Neural cell (in vitro differentiated cells): Measurements from ENCODE around the gene CAMKMT. TPM values are rescaled to one million over a fixed set of nuclear protein-coding genes. Genes with fewer than 3 reads are reported as not detected.

ENCODE experiments used
- H2AFZ ChIP-seq: fragments of 200-600, 300-800 bp; sonication (generic), shearing (Covaris generic); 2 replicates; pipeline ENCODE4 v1.6.0; 2014; ENCODE audit warnings: low read depth, mild to moderate bottlenecking, antibody characterized with exemption, low read length, moderate library complexity
- H3F3A ChIP-seq: fragments of 200-600 bp; shearing (Covaris generic); 2 replicates; pipeline ENCODE4 v1.6.1; 2016; ENCODE audit warnings: mild to moderate bottlenecking, moderate library complexity, mixed read lengths, antibody characterized with exemption, low read length; ENCODE audit not compliant: insufficient read depth, poor library complexity, severe bottlenecking
- H3K27ac ChIP-seq: fragments of 200-600, 300-800 bp; sonication (generic), shearing (Covaris generic); 2 replicates; pipeline ENCODE4 v1.5.1; 2014; ENCODE audit warnings: mild to moderate bottlenecking, low read length, moderate library complexity
- H3K27me3 ChIP-seq: fragments of 300-800, 200-600 bp; sonication (generic), shearing (Covaris generic); 2 replicates; pipeline ENCODE4 v1.6.0; 2014; ENCODE audit warnings: mild to moderate bottlenecking, low read depth, low read length, moderate library complexity; ENCODE audit not compliant: insufficient read depth
- H3K36me3 ChIP-seq: fragments of 300-800, 200-600 bp; sonication (generic), shearing (Covaris generic); 2 replicates; pipeline ENCODE4 v1.5.1; 2014; ENCODE audit warnings: mild to moderate bottlenecking, antibody characterized with exemption, low read length, moderate library complexity; ENCODE audit not compliant: insufficient read depth
- H3K4me2 ChIP-seq: fragments of 300-800, 200-600 bp; sonication (generic), shearing (Covaris generic); 2 replicates; pipeline ENCODE4 v1.6.0; 2014; ENCODE audit warnings: mild to moderate bottlenecking, low read length
- H3K4me3 ChIP-seq: fragments of 300-800, 200-600 bp; sonication (generic), shearing (Covaris generic); 2 replicates; pipeline ENCODE4 v1.5.1; 2014; ENCODE audit warnings: mild to moderate bottlenecking, low read length, moderate library complexity
- H3K79me2 ChIP-seq: fragments of 200-600 bp; shearing (Covaris generic); replicated peaks from 2 replicates; pipeline ENCODE4 v1.6.0; 2014; ENCODE audit warnings: mild to moderate bottlenecking, low read length, moderate library complexity; ENCODE audit not compliant: insufficient read depth
- H3K9ac ChIP-seq: fragments of 300-800, 200-600 bp; sonication (generic), shearing (Covaris generic); 2 replicates; pipeline ENCODE4 v1.6.1; 2016; ENCODE audit warnings: mild to moderate bottlenecking, low read length, mixed read lengths
- H3K9me2 ChIP-seq: fragments of 200-600 bp; shearing (Covaris generic); 2 replicates; pipeline ENCODE4 v1.6.1; 2016; ENCODE audit warnings: mild to moderate bottlenecking, low read length, mixed read lengths; ENCODE audit not compliant: insufficient read depth
- H3K9me3 ChIP-seq: fragments of 200-600, 300-800 bp; sonication (generic), shearing (Covaris generic); 2 replicates; pipeline ENCODE4 v1.6.1; 2016; ENCODE audit warnings: mild to moderate bottlenecking, mixed run types, low read length, moderate library complexity, mixed read lengths
- H4K20me1 ChIP-seq: fragments of 200-600 bp; shearing (Covaris generic); 2 replicates; pipeline ENCODE4 v1.6.1; 2016; ENCODE audit warnings: mild to moderate bottlenecking, mixed run types; ENCODE audit not compliant: insufficient read depth
- CTCF ChIP-seq: fragments of 450-650 bp; IDR thresholded peaks from 2 replicates; pipeline ENCODE4 v1.5.1; 2014; ENCODE audit warnings: antibody characterized with exemption, mild to moderate bottlenecking, moderate library complexity; ENCODE audit not compliant: poor library complexity, severe bottlenecking
- EP300 ChIP-seq: fragments of 450-650 bp; conservative IDR thresholded peaks from 2 replicates; pipeline ENCODE4 v1.6.1; 2014; ENCODE audit warnings: antibody characterized with exemption, mild to moderate bottlenecking, moderate library complexity; ENCODE audit not compliant: poor library complexity, severe bottlenecking
- EZH2 ChIP-seq: fragments of 200-600, 300-800 bp; shearing (Covaris generic), sonication (generic); IDR thresholded peaks from 2 replicates; pipeline ENCODE4 v1.6.1; 2014; ENCODE audit warnings: antibody characterized with exemption, low read length, borderline replicate concordance, mild to moderate bottlenecking; ENCODE audit not compliant: insufficient read depth, poor library complexity, severe bottlenecking
- MXI1 ChIP-seq: fragments of 450-650 bp; conservative IDR thresholded peaks from 2 replicates; pipeline ENCODE4 v1.6.1; 2014; ENCODE audit warnings: antibody characterized with exemption, mild to moderate bottlenecking; ENCODE audit not compliant: poor library complexity, severe bottlenecking
- POLR2AphosphoS5 ChIP-seq: IDR thresholded peaks from 2 replicates; pipeline ENCODE4 v1.6.1; 2012
- RAD21 ChIP-seq: fragments of 450-650 bp; conservative IDR thresholded peaks from 2 replicates; pipeline ENCODE4 v1.6.1; 2014; ENCODE audit warnings: antibody characterized with exemption, mild to moderate bottlenecking, moderate library complexity
- REST ChIP-seq: IDR thresholded peaks from 2 replicates; pipeline ENCODE4 v1.6.1; 2012; ENCODE audit warnings: borderline replicate concordance
- SMC3 ChIP-seq: fragments of 450-650 bp; conservative IDR thresholded peaks from 2 replicates; pipeline ENCODE4 v1.6.1; 2014; ENCODE audit warnings: antibody characterized with exemption, mild to moderate bottlenecking, moderate library complexity; ENCODE audit not compliant: poor library complexity
- TAF1 ChIP-seq: IDR thresholded peaks from 2 replicates; pipeline ENCODE4 v1.6.1; 2012; ENCODE audit warnings: low read depth
- polyA plus RNA-seq: library from polyadenylated mRNA; depleted of rRNA; stranded (reverse); fragments of >200 nt; gene quantifications from 2 replicates; pipeline ENCODE4 v1.2.3, GENCODE V29; 2014

CAMKMT gene
- polyA plus RNA-seq, 1 donor from 2014 or later: 5.1 TPM

GRCh38 chr2:44547718-44548117 is 186.0 kb downstream of the CAMKMT start:
- no peak overlapping the region for H3K4me2 ChIP-seq
- no peaks in the 10 kb centered on the region for H3K79me2 ChIP-seq
- no peak overlapping the region for H3K4me3 ChIP-seq
- no peaks in the 10 kb centered on the region for H4K20me1 ChIP-seq
- no peaks in the 10 kb centered on the region for H3K36me3 ChIP-seq
- H2AFZ ChIP-seq: no peak overlapping the region
- no peak overlapping the region for H3K9ac ChIP-seq
- H3K9me3 ChIP-seq: no peaks in the 10 kb centered on the region
- H3K27me3 ChIP-seq: no peaks in the 10 kb centered on the region
- H3F3A ChIP-seq: peaks cover 6% of the 10 kb centered on the region
- H3K27ac ChIP-seq: no peak overlapping the region
- no peak for TF ChIP-seq RAD21
- TF ChIP-seq EZH2: no peak
- TF ChIP-seq TAF1: no peak
- TF ChIP-seq EP300: no peak
- TF ChIP-seq CTCF: no peak
- TF ChIP-seq SMC3: no peak
- TF ChIP-seq MXI1: no peak
- no peak for TF ChIP-seq POLR2AphosphoS5
- no peak for TF ChIP-seq REST
- H3K9me2 ChIP-seq: no peaks in the 10 kb centered on the region

- Histone ChIP-seq H3K9me2 (no peaks in the 10 kb centered on the region), H3K4me2 (no peak overlapping the region), H2AFZ (no peak overlapping the region), H3K9me3 (no peaks in the 10 kb centered on the region), H3F3A (peaks cover 6% of the 10 kb centered on the region), H3K9ac (no peak overlapping the region), H4K20me1 (no peaks in the 10 kb centered on the region), H3K79me2 (no peaks in the 10 kb centered on the region), H3K27me3 (no peaks in the 10 kb centered on the region), H3K36me3 (no peaks in the 10 kb centered on the region), H3K27ac (no peak overlapping the region), H3K4me3 (no peak overlapping the region)
- no peak for TF ChIP-seq EP300
- no peak for TF ChIP-seq MXI1
- TF ChIP-seq TAF1: no peak
- TF ChIP-seq EZH2: no peak
- TF ChIP-seq POLR2AphosphoS5: no peak
- no peak for TF ChIP-seq SMC3
- TF ChIP-seq REST: no peak
- no peak for TF ChIP-seq CTCF
- no peak for TF ChIP-seq RAD21
These were observed 186.7 kb downstream of the CAMKMT start for GRCh38 chr2:44548221-44549098.
